GM12878 (cell line): ENCODE results near the gene PBOV1.

Source experiments
- BHLHE40 ChIP-seq, 2 experiments: fragments of 450-650 bp in 1 of 2; IDR thresholded peaks; 2 replicates each; pipeline ENCODE4 v1.6.1; 2011 to 2017; ENCODE audit warnings: low read depth in 2 of 2, borderline replicate concordance in 1 of 2, improper control_type of control experiment in 1 of 2, low read length in 1 of 2, mild to moderate bottlenecking in 1 of 2
- CTCF ChIP-seq, 3 experiments: IDR thresholded peaks in 2 of 3; conservative IDR thresholded peaks in 1 of 3; 2 replicates each; pipeline ENCODE4 v1.5.1; 2011; ENCODE audit warnings: low read depth in 3 of 3, low read length in 3 of 3, mild to moderate bottlenecking in 3 of 3, control low read depth in 2 of 3, moderate library complexity in 2 of 3, inconsistent platforms in 1 of 3, mixed read lengths in 1 of 3; ENCODE audit not compliant: control insufficient read depth in 2 of 3, insufficient read depth in 1 of 3; ENCODE audit errors: extremely low read depth in 1 of 3
- EP300 ChIP-seq, 2 experiments: fragments of 150-350 bp in 1 of 2; IDR thresholded peaks; 2 replicates each; pipeline ENCODE4 v1.6.1; 2011 to 2012; ENCODE audit warnings: low read depth in 2 of 2, low read length in 2 of 2, borderline replicate concordance in 1 of 2, improper control_type of control experiment in 1 of 2, inconsistent platforms in 1 of 2; ENCODE audit not compliant: control insufficient read depth in 1 of 2
- GABPA ChIP-seq: IDR thresholded peaks from 2 replicates; pipeline ENCODE4 v1.6.1; 2014; ENCODE audit warnings: antibody characterized with exemption, low read depth, mild to moderate bottlenecking, inconsistent platforms
- GATAD2B ChIP-seq: fragments of 450-650 bp; conservative IDR thresholded peaks from 2 replicates; pipeline ENCODE4 v1.6.1; 2017; ENCODE audit warnings: low read depth, mild to moderate bottlenecking, moderate library complexity
- HDAC6 ChIP-seq: fragments of 200-600 bp; sonication (generic); IDR thresholded peaks from one replicate; pipeline ENCODE4 v1.8.0; 2017; ENCODE audit warnings: antibody characterized with exemption; ENCODE audit not compliant: unreplicated experiment
- JUNB ChIP-seq: IDR thresholded peaks from 2 replicates; pipeline ENCODE4 v1.6.1; 2016; ENCODE audit warnings: antibody characterized with exemption, mild to moderate bottlenecking
- MTA3 ChIP-seq: IDR thresholded peaks from 2 replicates; pipeline ENCODE4 v1.6.1; 2012; ENCODE audit warnings: low read length, inconsistent platforms, borderline replicate concordance
- NBN ChIP-seq: fragments of 450-650 bp; IDR thresholded peaks from 2 replicates; pipeline ENCODE4 v1.6.1; 2016
- NRF1 ChIP-seq: conservative IDR thresholded peaks from 2 replicates; pipeline ENCODE4 v1.6.1; 2011; ENCODE audit warnings: mild to moderate bottlenecking, low read depth, low read length, improper control_type of control experiment
- POLR2A ChIP-seq: IDR thresholded peaks from 2 replicates; pipeline ENCODE4 v1.6.1; 2011; ENCODE audit warnings: low read depth, mild to moderate bottlenecking, low read length
- RUNX3 ChIP-seq: IDR thresholded peaks from 2 replicates; pipeline ENCODE4 v1.6.1; 2012; ENCODE audit warnings: low read length, inconsistent platforms
- YY1 ChIP-seq: IDR thresholded peaks from 2 replicates; pipeline ENCODE4 v1.6.1; 2011; ENCODE audit warnings: low read depth, mild to moderate bottlenecking, low read length

GRCh38 chr6:138194287-138194686 lies 24.0 kb downstream of the PBOV1 start:
- TF ChIP-seq NBN (no peak), CTCF (IDR thresholded peaks at IDR 0.05 in 2 of 3, conservative IDR thresholded peaks at IDR 0.05 in 1 of 3; ENCODE audit: control insufficient read depth in 2 of 3, extremely low read depth in 1 of 3, insufficient read depth in 1 of 3, low read depth in 3 of 3, low read length in 3 of 3) (no peak), JUNB (no peak), POLR2A (no peak), HDAC6 (no peak), BHLHE40 (IDR thresholded peaks at IDR 0.05; ENCODE audit: borderline replicate concordance in 1 of 2, low read depth in 2 of 2, low read length in 1 of 2) (no peak), YY1 (no peak), GATAD2B (no peak), RUNX3 (no peak), MTA3 (no peak), NRF1 (no peak), GABPA (no peak), EP300 (IDR thresholded peaks at IDR 0.05; ENCODE audit: borderline replicate concordance in 1 of 2, control insufficient read depth in 1 of 2, low read depth in 2 of 2, low read length in 2 of 2) (no peak)
